K562 (cell line): ENCODE data around the gene ZNF69. TPM values are rescaled to one million over a fixed set of nuclear protein-coding genes. Genes with fewer than 3 reads are reported as not detected.

Source experiments
- ARID2 ChIP-seq: fragments of 450-650 bp; IDR thresholded peaks from 2 replicates; pipeline ENCODE4 v1.6.1; 2017; ENCODE audit warnings: antibody characterized with exemption, mild to moderate bottlenecking
- ATF7 ChIP-seq: fragments of 450-650 bp; IDR thresholded peaks from 2 replicates; pipeline ENCODE4 v1.7.1; 2014; ENCODE audit warnings: mild to moderate bottlenecking, moderate library complexity
- CBX3 ChIP-seq, 2 experiments: IDR thresholded peaks; 1 replicate in 1 of 2; 2 replicates in 1 of 2; pipeline ENCODE4 v1.6.1; 2012; ENCODE audit warnings: inconsistent platforms in 2 of 2, low read length in 2 of 2, borderline replicate concordance in 1 of 2, control low read depth in 1 of 2
- DEAF1 ChIP-seq: fragments of 450-650 bp; formaldehyde crosslinking; IDR thresholded peaks from 2 replicates; pipeline ENCODE4 v1.4.0; 2020; ENCODE audit warnings: mild to moderate bottlenecking, moderate library complexity
- POLR2B ChIP-seq: fragments of 450-650 bp; IDR thresholded peaks from 2 replicates; pipeline ENCODE4 v1.6.1; 2018; ENCODE audit warnings: low read depth; ENCODE audit not compliant: partially characterized antibody
- REST ChIP-seq, 2 experiments: fragments of 450-650 bp; formaldehyde crosslinking in 1 of 2; IDR thresholded peaks; 2 replicates each; pipeline versions ENCODE4 v1.4.0 to v1.6.1; 2014 to 2020; ENCODE audit warnings: mild to moderate bottlenecking in 2 of 2, borderline replicate concordance in 1 of 2, low read depth in 1 of 2
- ZNF407 ChIP-seq: fragments of 450-650 bp; IDR thresholded peaks from 2 replicates; pipeline ENCODE4 v1.6.1; 2016; ENCODE audit warnings: low read depth
- ZNF668 ChIP-seq: fragments of 250-450 bp; sonication (Bioruptor Pico); IDR thresholded peaks from 2 replicates; pipeline ENCODE4 v1.8.0; 2022; ENCODE audit warnings: mild to moderate bottlenecking, inconsistent platforms
- ZSCAN29 ChIP-seq: fragments of 450-650 bp; IDR thresholded peaks from 2 replicates; pipeline ENCODE4 v1.6.1; 2017
- polyA plus RNA-seq, 8 experiments: library from polyadenylated mRNA; depleted of rRNA in 4 of 8; stranded (reverse) in 5 of 8; unstranded in 3 of 8; fragments of >200 nt; fragmentation: Nextera tagmentation in 2 of 8; fragmentation: Illumina TruSeq in 1 of 8; extraction: Ambion mirVana in 2 of 8; extraction: Trizol in 1 of 8; gene quantifications; 2 replicates each; pipeline versions ENCODE4 v1.2.1 to v1.2.3, GENCODE V29; 2011 to 2014; ENCODE audit warnings: inconsistent platforms in 1 of 8, missing spikeins in 1 of 8
- total RNA-seq, 7 experiments: library from RNA; depleted of rRNA in 6 of 7; stranded (reverse); fragments of >200 nt in 6 of 7; fragmentation: Illumina TruSeq in 2 of 7; extraction: Trizol in 2 of 7; gene quantifications; 2 replicates each; pipeline versions ENCODE4 v1.2.1 to v1.2.3, GENCODE V29; 2011 to 2021; ENCODE audit warnings: low replicate concordance in 1 of 7

The ZNF69 gene
- total and polyA plus RNA-seq, 9 of the 15 experiments (the other 6 are each of a cell fraction or from before 2014, with no cell fraction given) = 2.3 to 5.4 (median 3.6) TPM

- TF ChIP-seq REST (IDR thresholded peaks at IDR 0.05; ENCODE audit: borderline replicate concordance) (peak; percentile 87), REST (CRISPR knock-in tag; IDR thresholded peaks at IDR 0.05; ENCODE audit: low read depth) (no peak), CBX3 (IDR thresholded peaks at IDR 0.05; ENCODE audit: borderline replicate concordance in 1 of 2, low read length in 2 of 2) (0 out of 3 replicates have a peak, but pooled peaks of 1 of the 2 experiments have one; percentile 23), ZNF668 (CRISPR knock-in tag) (no peak), ARID2 (peak; percentile 66), POLR2B (no peak), ATF7 (no peak), DEAF1 (CRISPR knock-in tag) (peak; percentile 68), ZNF407 (no peak), ZSCAN29 (no peak)
These were observed 6.3 kb upstream of the ZNF69 start (continued) for GRCh38 chr19:11881151-11881800.
